Measurements from ENCODE around the gene SPOCK3. TPM values are rescaled to one million over a fixed set of nuclear protein-coding genes. Genes with fewer than 3 reads are reported as not detected.

Gene SPOCK3
- polyA plus RNA-seq, 1 experiment: not detected

GRCh38 chr4:167114416-167114971 lies 119.8 kb downstream of the SPOCK3 start:
- DNase-seq (ENCODE audit: low read depth): no peak
- ChIA-PET CTCF (no interaction called here), POLR2A (no interaction called here)
- no peaks in the 10 kb centered on the region for H3K27me3 ChIP-seq (ENCODE audit: control insufficient read depth, insufficient read depth, low read length)
- TF ChIP-seq CTCF (IDR thresholded peaks at IDR 0.05; ENCODE audit: insufficient read depth, low read depth, low read length): no peak
- H3K4me3 ChIP-seq (ENCODE audit: low read depth, low read length): no peak overlapping the region
- H3K36me3 ChIP-seq (ENCODE audit: control insufficient read depth, insufficient read depth, low read length): no peaks in the 10 kb centered on the region

GRCh38 chr4:167111622-167112021 lies 122.7 kb downstream of the SPOCK3 start:
- Histone ChIP-seq H3K36me3 (ENCODE audit: control insufficient read depth, insufficient read depth, low read length) (no peaks in the 10 kb centered on the region), H3K27me3 (ENCODE audit: control insufficient read depth, insufficient read depth, low read length) (no peaks in the 10 kb centered on the region), H3K4me3 (ENCODE audit: low read depth, low read length) (no peak overlapping the region)
- no peak for TF ChIP-seq CTCF (IDR thresholded peaks at IDR 0.05; ENCODE audit: insufficient read depth, low read depth, low read length)
- no peak for DNase-seq (ENCODE audit: low read depth)
- ChIA-PET POLR2A (no interaction called here), CTCF (no interaction called here)

GRCh38 chr4:167111092-167111491 lies 123.2 kb downstream of the SPOCK3 start:
- POLR2A ChIA-PET: no interaction called here
- DNase-seq (ENCODE audit: low read depth): no peak
- no peak for TF ChIP-seq CTCF (IDR thresholded peaks at IDR 0.05; ENCODE audit: insufficient read depth, low read depth, low read length)
- CTCF ChIA-PET: no interaction called here
- no peak overlapping the region for H3K4me3 ChIP-seq (ENCODE audit: low read depth, low read length)
- H3K36me3 ChIP-seq (ENCODE audit: control insufficient read depth, insufficient read depth, low read length): no peaks in the 10 kb centered on the region
- H3K27me3 ChIP-seq (ENCODE audit: control insufficient read depth, insufficient read depth, low read length): no peaks in the 10 kb centered on the region

GRCh38 chr4:167109859-167110258 lies 124.4 kb downstream of the SPOCK3 start:
- no peaks in the 10 kb centered on the region for H3K36me3 ChIP-seq (ENCODE audit: control insufficient read depth, insufficient read depth, low read length)
- no peak for DNase-seq (ENCODE audit: low read depth)
- H3K4me3 ChIP-seq (ENCODE audit: low read depth, low read length): no peak overlapping the region
- no peaks in the 10 kb centered on the region for H3K27me3 ChIP-seq (ENCODE audit: control insufficient read depth, insufficient read depth, low read length)
- ChIA-PET POLR2A (no interaction called here), CTCF (no interaction called here)
- no peak for TF ChIP-seq CTCF (IDR thresholded peaks at IDR 0.05; ENCODE audit: insufficient read depth, low read depth, low read length)

GRCh38 chr4:167105857-167106256 lies 128.4 kb downstream of the SPOCK3 start:
- H3K27me3 ChIP-seq (ENCODE audit: control insufficient read depth, insufficient read depth, low read length): no peaks in the 10 kb centered on the region
- no peak overlapping the region for H3K4me3 ChIP-seq (ENCODE audit: low read depth, low read length)
- no peak for DNase-seq (ENCODE audit: low read depth)
- TF ChIP-seq CTCF (IDR thresholded peaks at IDR 0.05; ENCODE audit: insufficient read depth, low read depth, low read length): no peak
- ChIA-PET POLR2A (no interaction called here), CTCF (no interaction called here)
- no peaks in the 10 kb centered on the region for H3K36me3 ChIP-seq (ENCODE audit: control insufficient read depth, insufficient read depth, low read length)

All from BJ (cell line).